GM23338 (cell line): ENCODE measurements around the gene SYT2. TPM values are rescaled to one million over a fixed set of nuclear protein-coding genes. Genes with fewer than 3 reads are reported as not detected.
"Not testable (repeated sequence)": the region's sequence is repeated elsewhere in the genome, so short reads cannot be mapped to it uniquely, and the experiment has no call there.

Source experiments
- ATAC-seq: fragments of 200-7000 bp; cut with Tn5 transposase; 3 replicates; pipeline ENCODE4 v1.9.1; 2020
- DNase-seq: peaks from one replicate; pipeline ENCODE4 v3.0.0-alpha.2; 2015; ENCODE audit warnings: low spot score
- H2AFZ ChIP-seq: fragments of 200-600 bp; sonication (generic); 2 replicates; pipeline ENCODE4 v1.8.0; 2016; ENCODE audit warnings: antibody characterized with exemption, mild to moderate bottlenecking, moderate library complexity
- H3F3A ChIP-seq: fragments of 200-600 bp; sonication (generic); replicated peaks from 2 replicates; pipeline ENCODE4 v1.8.0; 2017; ENCODE audit warnings: antibody characterized with exemption, mixed run types, low read depth
- H3K27ac ChIP-seq: fragments of 200-600 bp; sonication (generic); 2 replicates; pipeline ENCODE4 v1.6.1; 2016; ENCODE audit warnings: low read depth
- H3K27me3 ChIP-seq: fragments of 200-600 bp; sonication (generic); 2 replicates; pipeline ENCODE4 v1.8.0; 2016; ENCODE audit warnings: mild to moderate bottlenecking, mixed run types, moderate library complexity; ENCODE audit not compliant: insufficient read depth
- H3K36me3 ChIP-seq: fragments of 200-600 bp; sonication (generic); 2 replicates; pipeline ENCODE4 v1.8.0; 2016; ENCODE audit warnings: mild to moderate bottlenecking; ENCODE audit not compliant: insufficient read depth
- H3K4me1 ChIP-seq: fragments of 200-600 bp; sonication (generic); 2 replicates; pipeline ENCODE4 v1.8.0; 2016; ENCODE audit warnings: mild to moderate bottlenecking, moderate library complexity; ENCODE audit not compliant: insufficient read depth
- H3K4me2 ChIP-seq: fragments of 200-600 bp; sonication (generic); 2 replicates; pipeline ENCODE4 v1.7.1; 2017; ENCODE audit warnings: mixed run types
- H3K4me3 ChIP-seq: fragments of 200-600 bp; sonication (generic); 2 replicates; pipeline ENCODE4 v1.6.1; 2016; ENCODE audit warnings: mixed run types
- H3K79me2 ChIP-seq: fragments of 200-600 bp; sonication (generic); replicated peaks from 2 replicates; pipeline ENCODE4 v1.8.0; 2017; ENCODE audit warnings: mild to moderate bottlenecking; ENCODE audit not compliant: insufficient read depth
- H3K9me2 ChIP-seq: fragments of 200-600 bp; sonication (generic); 2 replicates; pipeline ENCODE4 v1.8.0; 2017; ENCODE audit not compliant: insufficient read depth
- H4K20me1 ChIP-seq: fragments of 200-600 bp; sonication (generic); replicated peaks from 2 replicates; pipeline ENCODE4 v1.8.0; 2017; ENCODE audit warnings: mild to moderate bottlenecking; ENCODE audit not compliant: insufficient read depth
- H3K27ac Mint-ChIP-seq: 2 replicates; pipeline ENCODE4 v1.8.0; 2020; ENCODE audit warnings: inconsistent platforms, mild to moderate bottlenecking, moderate library complexity, mixed read lengths
- H3K27me3 Mint-ChIP-seq: 3 replicates; pipeline ENCODE4 v1.8.0; 2022; ENCODE audit warnings: low read depth, mild to moderate bottlenecking, moderate library complexity, mixed read lengths, inconsistent platforms; ENCODE audit not compliant: insufficient read depth, poor library complexity
- H3K36me3 Mint-ChIP-seq: 3 replicates; pipeline ENCODE4 v1.8.0; 2021; ENCODE audit warnings: low read depth, mild to moderate bottlenecking, inconsistent platforms, moderate library complexity, mixed read lengths
- H3K4me1 Mint-ChIP-seq: 3 replicates; pipeline ENCODE4 v1.8.0; 2020; ENCODE audit warnings: mild to moderate bottlenecking, inconsistent platforms, mixed read lengths
- H3K4me3 Mint-ChIP-seq: 3 replicates; pipeline ENCODE4 v1.8.0; 2021; ENCODE audit warnings: moderate library complexity, mild to moderate bottlenecking, inconsistent platforms, mixed read lengths
- H3K9me3 Mint-ChIP-seq: 3 replicates; pipeline ENCODE4 v1.8.0; 2020; ENCODE audit warnings: moderate library complexity, mild to moderate bottlenecking, inconsistent platforms, mixed read lengths
- CTCF ChIP-seq, 2 experiments: fragments of 200-600 bp in 1 of 2; sonication (generic) in 1 of 2; conservative IDR thresholded peaks; 2 replicates each; pipeline versions ENCODE4 v1.5.1 to v1.6.1; 2016 to 2017; ENCODE audit warnings: antibody characterized with exemption in 2 of 2, low read depth in 2 of 2, mild to moderate bottlenecking in 2 of 2, moderate library complexity in 1 of 2
- ZNF114 ChIP-seq: fragments of 250-450 bp; sonication (Bioruptor Pico); IDR thresholded peaks from 2 replicates; pipeline ENCODE4 v1.5.0; 2020; ENCODE audit warnings: mild to moderate bottlenecking, moderate library complexity
- ZNF331 ChIP-seq: fragments of 250-450 bp; sonication (Bioruptor Pico); IDR thresholded peaks from 2 replicates; pipeline ENCODE4 v1.5.0; 2020; ENCODE audit warnings: low read depth, mild to moderate bottlenecking, moderate library complexity
- ZNF462 ChIP-seq: fragments of 250-450 bp; sonication (Bioruptor Pico); IDR thresholded peaks from 2 replicates; pipeline ENCODE4 v1.5.0; 2020; ENCODE audit warnings: mild to moderate bottlenecking, moderate library complexity
- polyA plus RNA-seq: library from polyadenylated mRNA; unstranded; fragments of >200 nt; fragmentation: Nextera tagmentation; extraction: Ambion mirVana; gene quantifications from 2 replicates; pipeline ENCODE4 v1.2.1, GENCODE V29; 2016
- total RNA-seq: library from RNA; depleted of rRNA; stranded (reverse); fragments of >200 nt; shearing (Covaris generic); gene quantifications from 2 replicates; pipeline ENCODE4 v1.2.3, GENCODE V29; 2014

SYT2 gene
- total and polyA plus RNA-seq, 2 experiments from 2014 or later = 2.4 to 12.5 TPM

GRCh38 chr1:202561240-202561639 lies 149.0 kb downstream of the SYT2 start:
- no peaks in the 10 kb centered on the region for H3K27me3 ChIP-seq
- H3K27ac Mint-ChIP-seq = no peak overlapping the region
- ATAC-seq = no peak
- H3K9me2 ChIP-seq = no peaks in the 10 kb centered on the region
- no peak overlapping the region for H3K4me3 ChIP-seq
- no peak overlapping the region for H3K27ac ChIP-seq
- no peaks in the 10 kb centered on the region for H3F3A ChIP-seq
- TF ChIP-seq CTCF (conservative IDR thresholded peaks at IDR 0.05; ENCODE audit: low read depth in 2 of 2) (no peak), ZNF462 (CRISPR knock-in tag) (no peak), ZNF114 (CRISPR knock-in tag) (no peak), ZNF331 (CRISPR knock-in tag) (no peak)
- H3K36me3 Mint-ChIP-seq = no peaks in the 10 kb centered on the region
- peaks cover 49% of the 10 kb centered on the region for H3K4me1 Mint-ChIP-seq
- no peak for DNase-seq
- no peaks in the 10 kb centered on the region for H3K9me3 Mint-ChIP-seq
- H3K27me3 Mint-ChIP-seq = peaks cover 2% of the 10 kb centered on the region
- no peak overlapping the region for H3K4me3 Mint-ChIP-seq
- no peak overlapping the region for H3K4me2 ChIP-seq
- H2AFZ ChIP-seq = no peak overlapping the region
- no peaks in the 10 kb centered on the region for H3K79me2 ChIP-seq
- H3K4me1 ChIP-seq = peaks cover 25% of the 10 kb centered on the region
- H3K36me3 ChIP-seq = no peaks in the 10 kb centered on the region
- H4K20me1 ChIP-seq = no peaks in the 10 kb centered on the region

GRCh38 chr1:202557662-202558061 lies 152.6 kb downstream of the SYT2 start:
- ATAC-seq, H3K79me2 ChIP-seq, H3K27ac ChIP-seq, H3K36me3 Mint-ChIP-seq, H3K4me3 Mint-ChIP-seq, H3K27ac Mint-ChIP-seq, H4K20me1 ChIP-seq, H3F3A ChIP-seq, H3K4me2 ChIP-seq, DNase-seq, H3K9me2 ChIP-seq, H3K27me3 Mint-ChIP-seq, H2AFZ ChIP-seq, H3K36me3 ChIP-seq, H3K4me3 ChIP-seq, H3K9me3 Mint-ChIP-seq, H3K27me3 ChIP-seq: not testable (repeated sequence)
- peaks cover 40% of the 10 kb centered on the region for H3K4me1 Mint-ChIP-seq
- H3K4me1 ChIP-seq = peaks cover 20% of the 10 kb centered on the region

- not testable (repeated sequence) for H3K36me3 Mint-ChIP-seq, H4K20me1 ChIP-seq, H3K4me3 ChIP-seq, H3K4me2 ChIP-seq, H3K79me2 ChIP-seq, H3F3A ChIP-seq, H3K36me3 ChIP-seq, H3K27ac ChIP-seq, H3K27ac Mint-ChIP-seq, DNase-seq, H2AFZ ChIP-seq, H3K27me3 ChIP-seq, H3K4me3 Mint-ChIP-seq, H3K27me3 Mint-ChIP-seq, ATAC-seq, H3K9me3 Mint-ChIP-seq, H3K9me2 ChIP-seq
- peaks cover 27% of the 10 kb centered on the region for H3K4me1 Mint-ChIP-seq
- H3K4me1 ChIP-seq = peaks cover 11% of the 10 kb centered on the region
Observed at GRCh38 chr1:202556037-202556436, 154.2 kb downstream of the SYT2 start.

- peak; percentile 33; the same call in 2 of the 3 replicates for ATAC-seq
- not testable (repeated sequence) for H3K9me3 Mint-ChIP-seq
- H3K4me1 Mint-ChIP-seq = peaks cover 17% of the 10 kb centered on the region; the same call in 2 of the 3 replicates
Observed at GRCh38 chr1:202554619-202555018, 155.6 kb downstream of the SYT2 start.

More at GRCh38 chr1:202554619-202555018, 155.6 kb downstream of the SYT2 start:
- not testable (repeated sequence) for H3K27me3 ChIP-seq, H3K79me2 ChIP-seq, H3K4me3 ChIP-seq, H4K20me1 ChIP-seq, H3K27me3 Mint-ChIP-seq, H3K36me3 ChIP-seq, H3K4me2 ChIP-seq, H3F3A ChIP-seq, H3K27ac ChIP-seq, H3K9me2 ChIP-seq, H3K4me3 Mint-ChIP-seq, H3K4me1 ChIP-seq, H2AFZ ChIP-seq, DNase-seq, H3K36me3 Mint-ChIP-seq
- H3K27ac Mint-ChIP-seq = peak overlapping the region; percentile 18; the same call in 1 of the 2 replicates
